Activated gamma-delta T cell treated with Interleukin-2 at 50 U/mL for 16 hours (primary cell): ENCODE results near the gene ZNRD2.
A peak's percentile ranks its signal among the peaks of the same experiment; 100 is the strongest.

Experiments used
- DNase-seq: peaks from one replicate; pipeline ENCODE4 v3.0.0-alpha.2; 2020

The ZNRD2 gene

DNA sequence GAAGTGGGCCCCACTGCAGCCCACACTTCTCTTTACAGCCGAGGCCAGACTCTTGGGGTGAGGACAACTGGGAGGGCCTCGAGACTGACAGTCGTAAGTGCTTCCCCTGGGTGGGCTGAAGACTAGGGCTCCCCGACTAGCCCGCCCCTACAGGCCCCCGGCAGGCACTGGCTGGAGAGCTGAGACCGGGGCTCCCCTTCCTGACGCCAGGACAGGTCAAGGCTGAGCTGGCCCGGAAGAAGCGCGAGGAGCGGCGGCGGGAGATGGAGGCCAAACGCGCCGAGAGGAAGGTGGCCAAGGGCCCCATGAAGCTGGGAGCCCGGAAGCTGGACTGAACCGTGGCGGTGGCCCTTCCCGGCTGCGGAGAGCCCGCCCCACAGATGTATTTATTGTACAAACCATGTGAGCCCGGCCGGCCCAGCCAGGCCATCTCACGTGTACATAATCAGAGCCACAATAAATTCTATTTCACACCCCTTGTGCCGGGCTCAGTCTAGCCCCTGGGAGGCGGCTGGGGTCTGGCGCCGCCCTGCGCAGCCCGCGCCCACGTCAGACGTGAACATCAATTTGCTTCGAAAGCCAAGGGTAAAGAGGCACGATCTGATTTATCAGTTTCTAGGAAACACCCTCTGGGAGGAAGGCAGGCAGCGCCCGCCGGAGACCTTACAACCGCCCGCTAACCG, 31.9 kb upstream of the ZNRD2 start:
- DNase-seq = no peak

- no peak for DNase-seq
Measured at GRCh38 chr11:65538915-65539743, 31.1 kb upstream of the ZNRD2 start.

DNA sequence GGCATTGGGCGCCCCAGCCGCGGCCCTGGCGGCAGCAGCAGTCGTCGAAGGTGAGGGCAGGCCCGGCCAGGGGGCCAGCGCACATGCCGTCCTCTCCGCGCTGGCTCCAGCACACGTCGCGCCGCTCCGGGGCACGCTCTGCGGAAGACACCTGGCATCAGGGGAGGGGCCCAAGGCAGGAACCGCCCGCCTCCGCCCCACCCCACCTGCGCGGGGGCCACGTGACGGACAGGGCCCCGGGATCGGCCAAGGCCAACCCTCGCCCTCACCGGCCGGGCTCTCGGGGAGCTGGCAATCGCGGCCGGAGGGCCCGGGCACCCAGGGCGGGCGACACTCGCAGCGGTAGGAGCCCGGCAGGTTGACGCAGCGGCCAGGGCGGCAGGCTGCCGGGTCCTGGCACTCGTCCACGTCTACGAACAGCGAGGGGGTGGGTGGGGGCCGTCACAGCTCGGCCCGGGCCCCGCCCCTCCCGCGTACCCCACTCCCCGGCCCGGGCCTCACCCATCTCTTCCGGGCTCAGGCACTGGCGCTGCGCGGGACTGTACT, 30.5 kb upstream of the ZNRD2 start:
- DNase-seq = no peak

DNA sequence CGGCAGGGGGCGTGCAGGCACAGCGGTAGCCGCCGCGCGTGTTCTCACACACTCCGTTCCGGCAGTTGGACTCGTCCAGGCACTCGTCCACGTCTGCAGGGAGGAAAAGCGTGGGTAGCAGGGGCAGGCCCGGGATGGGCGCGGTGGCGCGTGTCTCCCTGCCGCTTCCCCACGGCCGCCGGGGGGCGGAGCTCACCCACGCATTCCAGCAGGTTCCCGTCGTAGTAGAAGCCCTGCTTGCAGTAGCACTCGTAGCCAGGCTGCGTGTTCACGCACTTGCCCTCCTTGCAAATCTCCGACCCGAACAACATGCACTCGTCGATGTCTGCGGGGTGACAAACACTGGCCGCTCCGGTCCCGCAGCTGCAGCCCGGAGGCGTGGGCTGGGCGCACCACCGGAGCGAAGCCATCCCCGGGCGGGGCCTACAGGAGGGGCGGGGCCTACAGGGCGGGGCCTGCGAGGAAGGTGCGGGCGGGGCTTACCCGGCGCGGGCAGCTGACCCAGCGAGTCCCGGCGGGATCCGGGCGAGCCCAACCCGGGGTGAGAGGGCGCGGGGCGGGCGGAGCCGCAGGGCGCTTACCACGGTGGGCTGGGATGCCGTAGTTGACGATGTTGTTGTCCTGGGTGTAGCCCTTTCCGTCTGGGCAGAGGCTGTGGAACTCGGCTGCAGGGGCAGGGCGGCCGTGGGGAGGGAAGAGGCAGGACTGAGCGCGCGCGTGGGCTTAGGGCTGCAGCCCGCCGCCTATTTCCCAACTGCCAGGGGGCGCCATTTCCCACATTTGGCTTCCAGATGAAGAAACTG, 29.8 kb upstream of the ZNRD2 start:
- peak; percentile 84 for DNase-seq

DNA sequence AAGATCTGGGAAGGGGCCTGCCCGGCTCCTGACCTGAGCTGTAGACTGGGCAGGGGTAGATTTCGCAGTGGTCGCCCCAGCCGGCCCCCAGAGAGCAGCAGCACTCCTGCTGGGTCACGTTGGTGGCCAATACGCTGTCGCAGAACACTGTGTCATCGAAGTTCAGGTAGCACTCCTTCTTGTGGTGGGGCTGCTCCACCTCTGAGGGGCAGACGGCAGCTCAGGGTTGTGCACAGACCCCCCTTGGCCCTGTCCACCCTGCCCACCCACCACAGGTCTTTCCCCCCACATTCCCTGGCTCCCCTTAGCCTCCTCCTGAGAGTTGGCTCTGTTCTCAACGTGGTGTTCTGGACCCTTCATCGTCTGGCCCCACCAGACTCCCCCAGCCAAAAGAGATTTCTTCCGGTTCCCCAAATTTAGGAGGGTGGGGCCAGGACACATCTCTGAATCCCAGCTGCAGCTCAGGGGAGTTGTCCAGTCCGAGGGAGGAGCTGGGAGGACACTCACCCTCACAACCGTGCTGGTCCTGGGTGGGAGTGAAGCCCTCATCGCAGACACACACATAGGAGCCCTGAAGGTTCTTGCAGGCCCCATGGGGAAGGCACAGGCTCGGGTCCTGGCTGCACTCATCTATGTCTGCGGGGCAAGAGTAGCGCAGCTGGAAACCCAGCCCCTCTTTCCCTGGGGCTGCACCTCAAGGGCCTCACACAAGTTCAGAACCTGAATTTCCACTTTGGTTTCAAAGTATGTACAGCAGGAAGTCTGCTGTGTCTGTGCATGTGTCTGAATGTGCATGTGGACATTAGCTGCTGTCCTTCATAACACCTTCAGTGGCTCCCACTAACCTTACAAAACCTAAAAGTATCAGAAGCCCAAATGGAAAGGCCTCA, 28.9 kb upstream of the ZNRD2 start:
- no peak for DNase-seq

DNA sequence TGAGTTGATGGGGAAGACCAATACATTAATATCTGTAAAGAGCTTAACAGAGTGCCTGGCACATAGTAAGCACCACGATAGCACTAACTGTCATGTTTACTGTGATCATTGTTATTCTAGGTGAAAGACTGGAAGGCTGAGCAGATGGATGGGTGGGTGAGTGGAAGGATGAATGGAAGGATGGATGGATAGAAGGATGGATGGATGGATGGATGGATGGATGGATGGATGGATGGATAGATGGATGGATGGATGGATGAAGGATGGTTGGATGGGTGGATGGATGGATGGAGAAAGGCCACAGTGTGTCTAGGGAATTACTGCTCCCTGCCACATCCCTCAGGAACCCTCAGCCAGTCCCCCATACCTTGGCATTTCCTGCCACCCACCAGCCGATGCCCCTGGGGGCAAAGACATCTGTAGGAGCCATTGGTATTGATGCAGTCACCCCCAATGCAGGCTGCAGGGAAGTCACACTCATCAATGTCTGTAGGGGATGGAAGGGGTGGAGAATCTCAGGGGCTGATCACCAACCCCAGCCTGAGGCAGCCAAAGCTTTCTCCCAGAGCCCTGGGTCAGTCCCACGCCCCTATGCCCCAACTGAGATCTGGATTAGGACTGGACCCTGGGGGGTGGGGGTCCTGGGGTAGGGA, 27.4 kb upstream of the ZNRD2 start:
- DNase-seq = no peak

DNA sequence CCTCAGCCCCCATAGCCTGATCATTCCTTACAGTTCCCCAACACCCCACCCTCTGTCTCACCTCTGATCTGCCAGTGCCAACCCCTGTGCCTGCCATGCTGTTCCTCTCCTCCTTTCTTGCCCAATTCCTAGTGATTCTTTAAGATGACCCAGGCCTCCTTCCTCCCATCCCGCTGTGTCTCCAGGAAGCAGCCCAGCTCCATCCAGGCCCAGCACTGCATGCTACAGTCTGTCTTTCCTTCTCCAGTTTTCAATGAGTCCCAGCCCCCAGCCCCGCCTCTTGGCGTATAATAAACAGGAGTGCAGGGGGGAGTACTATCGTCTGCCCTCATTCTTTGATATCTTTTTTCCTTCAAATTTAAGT, 24.4 kb upstream of the ZNRD2 start:
- no peak for DNase-seq

GRCh38 chr11:65546217-65546958, 23.9 kb upstream of the ZNRD2 start:
- peak; percentile 99 for DNase-seq

- DNase-seq = peak; percentile 39
Measured at GRCh38 chr11:65547446-65548125, 22.7 kb upstream of the ZNRD2 start.

- DNase-seq = no peak
Measured at GRCh38 chr11:65548395-65548794, 21.9 kb upstream of the ZNRD2 start.

DNA sequence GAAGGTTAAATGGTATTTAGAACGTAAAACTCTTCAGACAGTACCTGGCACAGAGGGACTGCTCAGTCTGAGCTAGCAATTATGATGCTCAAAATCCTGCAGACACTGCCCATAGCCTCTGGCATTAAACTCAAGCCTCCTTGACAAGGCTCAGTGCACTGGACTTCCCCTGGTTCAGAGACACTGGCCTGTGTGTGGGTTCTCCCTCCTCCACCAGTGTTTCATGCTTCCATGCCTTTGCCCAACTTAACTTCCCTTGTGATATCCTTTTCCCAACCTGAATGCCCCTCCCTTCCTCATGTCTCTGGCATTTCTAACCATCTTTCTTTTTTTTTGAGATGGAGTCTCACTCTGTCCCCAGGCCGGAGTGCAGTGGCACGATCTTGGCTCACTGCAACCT, 21.2 kb upstream of the ZNRD2 start:
- no peak for DNase-seq

- DNase-seq = peak; percentile 64
Measured at GRCh38 chr11:65551572-65552387, 18.5 kb upstream of the ZNRD2 start.

DNA sequence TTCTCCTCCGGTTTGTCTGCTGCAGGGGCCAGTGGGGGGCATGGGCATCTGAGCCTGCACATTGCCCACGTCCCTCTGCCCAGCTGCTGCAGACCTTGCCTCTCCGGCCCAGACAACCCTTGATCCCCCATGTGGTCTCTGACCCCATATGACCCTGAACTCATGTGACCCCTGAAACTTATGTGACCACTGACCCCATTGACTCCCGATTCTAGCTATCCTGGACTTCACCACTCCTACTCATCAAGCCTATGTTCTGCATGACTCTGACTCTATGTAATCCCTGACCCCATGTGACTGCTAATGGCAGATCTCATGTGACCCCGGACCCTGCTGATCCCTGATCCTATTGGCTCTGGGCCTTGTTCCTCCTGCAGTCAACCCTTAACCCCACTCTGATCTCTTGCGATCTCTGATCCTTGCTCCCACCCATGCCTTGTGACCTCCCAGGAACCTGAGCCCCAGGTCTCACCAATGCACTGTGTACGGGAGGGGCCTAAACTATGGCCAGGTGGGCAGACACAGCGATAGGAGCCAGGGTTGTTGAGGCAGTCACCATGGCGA, 17.8 kb upstream of the ZNRD2 start:
- DNase-seq = no peak

GRCh38 chr11:65553301-65554001, 16.8 kb upstream of the ZNRD2 start:
- peak; percentile 73 for DNase-seq

DNA sequence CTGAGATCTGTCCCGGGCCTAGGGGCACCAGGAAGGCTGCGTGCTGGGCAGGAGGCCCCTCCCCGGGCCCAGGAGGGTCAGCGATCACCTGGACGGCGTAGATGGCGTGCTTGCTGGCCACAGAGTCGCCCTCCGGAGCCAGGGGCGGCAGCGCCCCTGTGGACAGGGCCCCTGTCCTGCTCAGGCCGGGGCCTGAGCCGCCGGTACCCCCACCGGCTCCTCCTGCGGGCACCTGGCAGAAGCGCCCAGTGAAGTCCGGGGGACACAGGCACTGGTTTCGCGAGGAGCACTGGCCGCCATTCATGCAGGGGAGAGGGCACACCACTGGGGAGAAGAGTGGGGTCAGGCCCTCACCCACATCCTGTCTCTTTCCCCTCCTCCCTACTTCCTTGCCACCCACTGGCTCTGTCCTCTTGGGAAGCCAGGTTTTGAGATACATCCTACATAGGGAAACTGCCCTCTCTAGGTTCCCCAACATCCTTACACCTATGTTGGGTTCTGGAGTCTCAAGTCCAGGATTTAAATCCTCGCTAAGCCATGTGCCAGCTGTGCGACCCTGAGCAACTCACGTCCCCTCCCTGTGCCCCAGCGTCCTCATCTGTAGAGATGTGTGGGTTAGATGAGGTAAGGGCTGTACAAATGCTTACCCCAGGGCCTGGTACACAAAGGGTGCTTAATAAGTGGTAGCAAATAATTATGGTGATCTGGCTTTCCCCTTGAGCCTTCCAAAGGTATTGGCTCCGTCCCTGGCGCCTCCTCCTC, 16.0 kb upstream of the ZNRD2 start:
- DNase-seq = no peak

- no peak for DNase-seq
Measured at GRCh38 chr11:65554842-65555430, 15.3 kb upstream of the ZNRD2 start.

- DNase-seq = no peak
Measured at GRCh38 chr11:65555693-65556231, 14.5 kb upstream of the ZNRD2 start.
